H1 (cell line): ENCODE data around the gene ABHD18. TPM values are rescaled to one million over a fixed set of nuclear protein-coding genes. Genes with fewer than 3 reads are reported as not detected.

Source experiments
- CBX5 ChIP-seq: fragments of 300-800, 300-1000 bp; sonication (generic); IDR thresholded peaks from 2 replicates; pipeline ENCODE4 v1.7.1; 2016; ENCODE audit warnings: antibody characterized with exemption, low read length, low read depth
- HDAC2 ChIP-seq, 2 experiments: fragments of 300-600 bp in 1 of 2; sonication (generic) in 1 of 2; IDR thresholded peaks; 2 replicates each; pipeline ENCODE4 v1.6.1; 2011 to 2012; ENCODE audit warnings: low read depth in 2 of 2, low read length in 2 of 2, mild to moderate bottlenecking in 2 of 2, moderate library complexity in 2 of 2, borderline replicate concordance in 1 of 2, inconsistent platforms in 1 of 2
- JUND ChIP-seq: IDR thresholded peaks from 2 replicates; pipeline ENCODE4 v1.6.1; 2011; ENCODE audit warnings: mild to moderate bottlenecking, improper control_type of control experiment, low read length
- MAFK ChIP-seq: IDR thresholded peaks from 2 replicates; pipeline ENCODE4 v1.6.1; 2012; ENCODE audit warnings: low read depth, mild to moderate bottlenecking, improper control_type of control experiment, low read length
- NRF1 ChIP-seq: IDR thresholded peaks from 2 replicates; pipeline ENCODE4 v1.6.1; 2011; ENCODE audit warnings: mild to moderate bottlenecking, low read depth, low read length, improper control_type of control experiment
- POLR2AphosphoS5 ChIP-seq: IDR thresholded peaks from 2 replicates; pipeline ENCODE4 v1.6.1; 2011; ENCODE audit warnings: low read depth, low read length
- RBBP5 ChIP-seq: IDR thresholded peaks from 2 replicates; pipeline ENCODE4 v1.7.1; 2012; ENCODE audit warnings: low read depth, mild to moderate bottlenecking, inconsistent platforms, low read length, moderate library complexity, borderline replicate concordance
- SIRT6 ChIP-seq: IDR thresholded peaks from one replicate; pipeline ENCODE4 v1.7.1; 2012; ENCODE audit warnings: low read length, inconsistent platforms
- SP2 ChIP-seq: IDR thresholded peaks from 2 replicates; pipeline ENCODE4 v1.6.1; 2012; ENCODE audit warnings: mild to moderate bottlenecking, low read length, inconsistent platforms
- TAF7 ChIP-seq: optimal IDR thresholded peaks from 2 replicates; pipeline ENCODE3; 2011; ENCODE audit warnings: low read depth, mild to moderate bottlenecking, inconsistent platforms, low read length, moderate library complexity, borderline replicate concordance
- TEAD4 ChIP-seq: IDR thresholded peaks from 2 replicates; pipeline ENCODE4 v1.6.1; 2012; ENCODE audit warnings: low read depth, low read length, inconsistent platforms, mixed read lengths
- polyA plus RNA-seq, 7 experiments: library from polyadenylated mRNA; depleted of rRNA in 3 of 7; stranded (reverse) in 5 of 7; unstranded in 2 of 7; fragments of >200 nt in 5 of 7; fragments of 200-250 nt in 2 of 7; gene quantifications; 1 replicate in 5 of 7; 2 replicates in 1 of 7; 4 replicates in 1 of 7; pipeline versions ENCODE4 v1.2.1 to v1.2.3, GENCODE V29; 2011 to 2013; ENCODE audit warnings: missing spikeins in 2 of 7, mixed read lengths in 2 of 7
- total RNA-seq: library from RNA; stranded (reverse); fragmentation: NEBNext Ultra II Directional; extraction: Animal tissue kit (Norgen Biotek cat#: 25700); gene quantifications from 2 replicates; pipeline ENCODE4 v1.2.1, GENCODE V29; 2021
- TF ChIP-seq, protein P1 (sequence below): fragments of 300-600 bp; sonication (generic); IDR thresholded peaks from 2 replicates; pipeline ENCODE4 v1.7.1; 2012; ENCODE audit warnings: low read length, moderate library complexity, mild to moderate bottlenecking, inconsistent platforms; ENCODE audit not compliant: insufficient replicate concordance
- TF ChIP-seq, protein P2 (sequence below): IDR thresholded peaks from 2 replicates; pipeline ENCODE4 v1.6.1; 2012; ENCODE audit warnings: inconsistent platforms

Gene ABHD18
- total and polyA plus RNA-seq, 2 of the 8 experiments (the other 6 are each of a cell fraction or from before 2014, with no cell fraction given) = 2.7 to 17.0 TPM

DNA sequence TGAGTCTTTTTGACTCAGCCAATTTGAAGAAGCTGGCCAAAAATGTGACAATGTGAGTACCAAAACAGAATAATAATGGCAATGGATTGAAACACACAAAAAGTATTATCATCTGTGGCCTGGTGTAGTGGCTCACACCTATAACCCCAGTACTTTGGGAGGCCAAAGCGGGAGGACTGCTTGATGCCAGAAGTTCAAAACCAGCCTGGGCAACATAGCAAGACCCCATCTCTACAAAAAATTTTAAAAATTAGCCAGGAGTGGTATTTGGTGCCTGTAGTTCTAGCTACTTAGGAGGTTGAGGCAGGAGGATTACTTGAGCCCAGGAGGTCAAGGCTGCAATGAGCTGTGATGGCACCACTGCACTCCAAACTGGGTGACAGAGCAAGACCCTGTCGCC, 43.0 kb upstream of the ABHD18 start (continued):
- TF ChIP-seq, protein P1, sequence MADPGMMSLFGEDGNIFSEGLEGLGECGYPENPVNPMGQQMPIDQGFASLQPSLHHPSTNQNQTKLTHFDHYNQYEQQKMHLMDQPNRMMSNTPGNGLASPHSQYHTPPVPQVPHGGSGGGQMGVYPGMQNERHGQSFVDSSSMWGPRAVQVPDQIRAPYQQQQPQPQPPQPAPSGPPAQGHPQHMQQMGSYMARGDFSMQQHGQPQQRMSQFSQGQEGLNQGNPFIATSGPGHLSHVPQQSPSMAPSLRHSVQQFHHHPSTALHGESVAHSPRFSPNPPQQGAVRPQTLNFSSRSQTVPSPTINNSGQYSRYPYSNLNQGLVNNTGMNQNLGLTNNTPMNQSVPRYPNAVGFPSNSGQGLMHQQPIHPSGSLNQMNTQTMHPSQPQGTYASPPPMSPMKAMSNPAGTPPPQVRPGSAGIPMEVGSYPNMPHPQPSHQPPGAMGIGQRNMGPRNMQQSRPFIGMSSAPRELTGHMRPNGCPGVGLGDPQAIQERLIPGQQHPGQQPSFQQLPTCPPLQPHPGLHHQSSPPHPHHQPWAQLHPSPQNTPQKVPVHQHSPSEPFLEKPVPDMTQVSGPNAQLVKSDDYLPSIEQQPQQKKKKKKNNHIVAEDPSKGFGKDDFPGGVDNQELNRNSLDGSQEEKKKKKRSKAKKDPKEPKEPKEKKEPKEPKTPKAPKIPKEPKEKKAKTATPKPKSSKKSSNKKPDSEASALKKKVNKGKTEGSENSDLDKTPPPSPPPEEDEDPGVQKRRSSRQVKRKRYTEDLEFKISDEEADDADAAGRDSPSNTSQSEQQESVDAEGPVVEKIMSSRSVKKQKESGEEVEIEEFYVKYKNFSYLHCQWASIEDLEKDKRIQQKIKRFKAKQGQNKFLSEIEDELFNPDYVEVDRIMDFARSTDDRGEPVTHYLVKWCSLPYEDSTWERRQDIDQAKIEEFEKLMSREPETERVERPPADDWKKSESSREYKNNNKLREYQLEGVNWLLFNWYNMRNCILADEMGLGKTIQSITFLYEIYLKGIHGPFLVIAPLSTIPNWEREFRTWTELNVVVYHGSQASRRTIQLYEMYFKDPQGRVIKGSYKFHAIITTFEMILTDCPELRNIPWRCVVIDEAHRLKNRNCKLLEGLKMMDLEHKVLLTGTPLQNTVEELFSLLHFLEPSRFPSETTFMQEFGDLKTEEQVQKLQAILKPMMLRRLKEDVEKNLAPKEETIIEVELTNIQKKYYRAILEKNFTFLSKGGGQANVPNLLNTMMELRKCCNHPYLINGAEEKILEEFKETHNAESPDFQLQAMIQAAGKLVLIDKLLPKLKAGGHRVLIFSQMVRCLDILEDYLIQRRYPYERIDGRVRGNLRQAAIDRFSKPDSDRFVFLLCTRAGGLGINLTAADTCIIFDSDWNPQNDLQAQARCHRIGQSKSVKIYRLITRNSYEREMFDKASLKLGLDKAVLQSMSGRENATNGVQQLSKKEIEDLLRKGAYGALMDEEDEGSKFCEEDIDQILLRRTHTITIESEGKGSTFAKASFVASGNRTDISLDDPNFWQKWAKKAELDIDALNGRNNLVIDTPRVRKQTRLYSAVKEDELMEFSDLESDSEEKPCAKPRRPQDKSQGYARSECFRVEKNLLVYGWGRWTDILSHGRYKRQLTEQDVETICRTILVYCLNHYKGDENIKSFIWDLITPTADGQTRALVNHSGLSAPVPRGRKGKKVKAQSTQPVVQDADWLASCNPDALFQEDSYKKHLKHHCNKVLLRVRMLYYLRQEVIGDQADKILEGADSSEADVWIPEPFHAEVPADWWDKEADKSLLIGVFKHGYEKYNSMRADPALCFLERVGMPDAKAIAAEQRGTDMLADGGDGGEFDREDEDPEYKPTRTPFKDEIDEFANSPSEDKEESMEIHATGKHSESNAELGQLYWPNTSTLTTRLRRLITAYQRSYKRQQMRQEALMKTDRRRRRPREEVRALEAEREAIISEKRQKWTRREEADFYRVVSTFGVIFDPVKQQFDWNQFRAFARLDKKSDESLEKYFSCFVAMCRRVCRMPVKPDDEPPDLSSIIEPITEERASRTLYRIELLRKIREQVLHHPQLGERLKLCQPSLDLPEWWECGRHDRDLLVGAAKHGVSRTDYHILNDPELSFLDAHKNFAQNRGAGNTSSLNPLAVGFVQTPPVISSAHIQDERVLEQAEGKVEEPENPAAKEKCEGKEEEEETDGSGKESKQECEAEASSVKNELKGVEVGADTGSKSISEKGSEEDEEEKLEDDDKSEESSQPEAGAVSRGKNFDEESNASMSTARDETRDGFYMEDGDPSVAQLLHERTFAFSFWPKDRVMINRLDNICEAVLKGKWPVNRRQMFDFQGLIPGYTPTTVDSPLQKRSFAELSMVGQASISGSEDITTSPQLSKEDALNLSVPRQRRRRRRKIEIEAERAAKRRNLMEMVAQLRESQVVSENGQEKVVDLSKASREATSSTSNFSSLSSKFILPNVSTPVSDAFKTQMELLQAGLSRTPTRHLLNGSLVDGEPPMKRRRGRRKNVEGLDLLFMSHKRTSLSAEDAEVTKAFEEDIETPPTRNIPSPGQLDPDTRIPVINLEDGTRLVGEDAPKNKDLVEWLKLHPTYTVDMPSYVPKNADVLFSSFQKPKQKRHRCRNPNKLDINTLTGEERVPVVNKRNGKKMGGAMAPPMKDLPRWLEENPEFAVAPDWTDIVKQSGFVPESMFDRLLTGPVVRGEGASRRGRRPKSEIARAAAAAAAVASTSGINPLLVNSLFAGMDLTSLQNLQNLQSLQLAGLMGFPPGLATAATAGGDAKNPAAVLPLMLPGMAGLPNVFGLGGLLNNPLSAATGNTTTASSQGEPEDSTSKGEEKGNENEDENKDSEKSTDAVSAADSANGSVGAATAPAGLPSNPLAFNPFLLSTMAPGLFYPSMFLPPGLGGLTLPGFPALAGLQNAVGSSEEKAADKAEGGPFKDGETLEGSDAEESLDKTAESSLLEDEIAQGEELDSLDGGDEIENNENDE = no peak
- TF ChIP-seq TAF7 = no peak
- no peak for TF ChIP-seq NRF1
- TF ChIP-seq TEAD4 = no peak
- TF ChIP-seq SP2 = no peak
- no peak for TF ChIP-seq HDAC2 (IDR thresholded peaks at IDR 0.05; ENCODE audit: borderline replicate concordance in 1 of 2, low read depth in 2 of 2, low read length in 2 of 2)
- no peak for TF ChIP-seq JUND
- no peak for TF ChIP-seq POLR2AphosphoS5
- TF ChIP-seq SIRT6 = no peak
- no peak for TF ChIP-seq RBBP5
- TF ChIP-seq MAFK = no peak
- TF ChIP-seq, protein P2, sequence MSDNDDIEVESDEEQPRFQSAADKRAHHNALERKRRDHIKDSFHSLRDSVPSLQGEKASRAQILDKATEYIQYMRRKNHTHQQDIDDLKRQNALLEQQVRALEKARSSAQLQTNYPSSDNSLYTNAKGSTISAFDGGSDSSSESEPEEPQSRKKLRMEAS = no peak
- TF ChIP-seq CBX5 = no peak
